ENCODE results near the gene LAMA4.

Gene LAMA4

GRCh38 chr6:112085286-112086065 is 168.9 kb downstream of the LAMA4 start:
- H3K27me3 ChIP-seq (ENCODE audit: insufficient read depth, low read length) = peaks cover 8% of the 10 kb centered on the region; the same call in 1 of the 2 replicates
- no peak overlapping the region for H3K4me3 ChIP-seq (ENCODE audit: low read length)
- no peaks in the 10 kb centered on the region for H3K9me3 ChIP-seq (ENCODE audit: insufficient read depth, low read depth, low read length)
- no peaks in the 10 kb centered on the region for H3K4me1 ChIP-seq (ENCODE audit: insufficient read depth, low read length)
- H3K36me3 ChIP-seq (ENCODE audit: insufficient read depth, low read depth, low read length) = peaks cover 25% of the 10 kb centered on the region
- no peak overlapping the region for H3K9ac ChIP-seq (ENCODE audit: low read depth, low read length)
- no peak overlapping the region for H3K27ac ChIP-seq (ENCODE audit: low read length)

GRCh38 chr6:112081569-112081968 is 172.8 kb downstream of the LAMA4 start:
- H3K27me3 ChIP-seq (ENCODE audit: insufficient read depth, low read length) = no peaks in the 10 kb centered on the region
- H3K9me3 ChIP-seq (ENCODE audit: insufficient read depth, low read depth, low read length) = no peaks in the 10 kb centered on the region
- no peak overlapping the region for H3K27ac ChIP-seq (ENCODE audit: low read length)
- H3K4me1 ChIP-seq (ENCODE audit: insufficient read depth, low read length) = no peaks in the 10 kb centered on the region
- no peak overlapping the region for H3K4me3 ChIP-seq (ENCODE audit: low read length)
- H3K9ac ChIP-seq (ENCODE audit: low read depth, low read length) = no peak overlapping the region
- H3K36me3 ChIP-seq (ENCODE audit: insufficient read depth, low read depth, low read length) = peaks cover 44% of the 10 kb centered on the region

GRCh38 chr6:112066606-112067005 is 187.8 kb downstream of the LAMA4 start:
- no peak overlapping the region for H3K27ac ChIP-seq (ENCODE audit: low read length)
- H3K36me3 ChIP-seq (ENCODE audit: insufficient read depth, low read depth, low read length) = peaks cover 11% of the 10 kb centered on the region
- H3K4me3 ChIP-seq (ENCODE audit: low read length) = no peak overlapping the region
- H3K9me3 ChIP-seq (ENCODE audit: insufficient read depth, low read depth, low read length) = no peaks in the 10 kb centered on the region
- no peaks in the 10 kb centered on the region for H3K4me1 ChIP-seq (ENCODE audit: insufficient read depth, low read length)
- no peaks in the 10 kb centered on the region for H3K27me3 ChIP-seq (ENCODE audit: insufficient read depth, low read length)
- no peak overlapping the region for H3K9ac ChIP-seq (ENCODE audit: low read depth, low read length)

- H3K27ac ChIP-seq (ENCODE audit: low read length) = no peak overlapping the region
- no peaks in the 10 kb centered on the region for H3K4me1 ChIP-seq (ENCODE audit: insufficient read depth, low read length)
- no peak overlapping the region for H3K9ac ChIP-seq (ENCODE audit: low read depth, low read length)
- peaks cover 5% of the 10 kb centered on the region; the same call in 1 of the 2 replicates for H3K36me3 ChIP-seq (ENCODE audit: insufficient read depth, low read depth, low read length)
- H3K27me3 ChIP-seq (ENCODE audit: insufficient read depth, low read length) = no peaks in the 10 kb centered on the region
- no peak overlapping the region for H3K4me3 ChIP-seq (ENCODE audit: low read length)
- H3K9me3 ChIP-seq (ENCODE audit: insufficient read depth, low read depth, low read length) = no peaks in the 10 kb centered on the region
Measured at GRCh38 chr6:112065426-112065986, 188.9 kb downstream of the LAMA4 start.

GRCh38 chr6:112062966-112063365 is 191.4 kb downstream of the LAMA4 start:
- Histone ChIP-seq H3K36me3 (ENCODE audit: insufficient read depth, low read depth, low read length) (no peaks in the 10 kb centered on the region), H3K27ac (ENCODE audit: low read length) (no peak overlapping the region), H3K4me3 (ENCODE audit: low read length) (no peak overlapping the region), H3K27me3 (ENCODE audit: insufficient read depth, low read length) (no peaks in the 10 kb centered on the region), H3K4me1 (ENCODE audit: insufficient read depth, low read length) (no peaks in the 10 kb centered on the region), H3K9me3 (ENCODE audit: insufficient read depth, low read depth, low read length) (no peaks in the 10 kb centered on the region), H3K9ac (ENCODE audit: low read depth, low read length) (no peak overlapping the region)

- H3K4me3 ChIP-seq (ENCODE audit: low read length) = no peak overlapping the region
- H3K9me3 ChIP-seq (ENCODE audit: insufficient read depth, low read depth, low read length) = no peaks in the 10 kb centered on the region
- no peak overlapping the region for H3K9ac ChIP-seq (ENCODE audit: low read depth, low read length)
- H3K27ac ChIP-seq (ENCODE audit: low read length) = no peak overlapping the region
- H3K27me3 ChIP-seq (ENCODE audit: insufficient read depth, low read length) = no peaks in the 10 kb centered on the region
- no peaks in the 10 kb centered on the region for H3K36me3 ChIP-seq (ENCODE audit: insufficient read depth, low read depth, low read length)
- H3K4me1 ChIP-seq (ENCODE audit: insufficient read depth, low read length) = no peaks in the 10 kb centered on the region
Measured at GRCh38 chr6:112061605-112062004, 192.8 kb downstream of the LAMA4 start.
